ENCODE measurements around the gene FOXA1.

Gene FOXA1

DNA sequence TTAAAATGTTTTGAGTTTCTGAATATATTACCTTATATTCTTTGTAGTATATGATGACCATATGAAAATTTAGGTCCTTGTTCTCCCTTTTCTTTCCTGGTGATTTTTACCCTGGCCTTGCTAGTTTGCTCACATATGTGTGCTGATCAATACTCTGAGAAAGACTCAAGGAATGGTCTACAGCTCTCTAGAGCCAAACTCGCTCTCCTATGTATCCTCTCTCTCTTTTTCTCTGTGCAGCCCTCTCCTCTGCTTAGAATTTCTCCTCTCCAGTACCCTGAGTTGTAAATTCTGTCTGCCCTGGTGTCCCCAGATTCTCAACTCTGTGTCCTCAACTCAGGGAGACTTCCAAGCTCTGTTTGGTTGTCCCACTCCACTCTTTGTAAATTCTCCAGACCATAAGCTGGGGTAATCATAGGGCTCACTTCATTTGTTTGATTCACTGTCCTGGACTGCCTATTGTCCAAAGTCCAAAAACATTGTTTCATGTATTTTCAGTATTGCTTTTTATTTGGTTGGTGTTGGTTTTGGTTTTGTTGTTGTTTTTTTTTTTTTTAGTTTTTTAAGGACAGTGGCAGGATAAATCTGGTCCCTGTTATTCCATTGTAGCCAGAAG is 41.0 kb downstream of the FOXA1 start:
- no peak for DNase-seq

DNA sequence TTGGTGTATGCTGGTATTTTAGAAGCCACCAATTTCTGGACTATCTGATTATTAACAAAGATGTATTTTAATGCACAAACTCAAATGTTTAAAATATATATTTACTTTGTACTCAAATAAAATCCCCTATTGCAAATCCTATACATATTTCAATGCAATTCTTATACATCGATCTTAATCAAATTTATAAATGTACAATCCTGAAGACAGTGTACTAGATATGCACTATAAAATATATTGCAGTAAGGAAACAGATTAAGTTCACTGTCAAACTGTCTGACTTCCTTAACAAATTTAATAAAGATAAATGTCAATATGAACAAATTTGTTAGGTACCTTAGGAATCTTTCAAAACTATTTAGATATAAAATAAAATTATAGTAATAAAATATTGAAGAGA is 43.9 kb downstream of the FOXA1 start:
- DNase-seq: no peak

- DNase-seq: no peak
These were observed 44.5 kb downstream of the FOXA1 start for GRCh38 chr14:37550511-37550910.

DNA sequence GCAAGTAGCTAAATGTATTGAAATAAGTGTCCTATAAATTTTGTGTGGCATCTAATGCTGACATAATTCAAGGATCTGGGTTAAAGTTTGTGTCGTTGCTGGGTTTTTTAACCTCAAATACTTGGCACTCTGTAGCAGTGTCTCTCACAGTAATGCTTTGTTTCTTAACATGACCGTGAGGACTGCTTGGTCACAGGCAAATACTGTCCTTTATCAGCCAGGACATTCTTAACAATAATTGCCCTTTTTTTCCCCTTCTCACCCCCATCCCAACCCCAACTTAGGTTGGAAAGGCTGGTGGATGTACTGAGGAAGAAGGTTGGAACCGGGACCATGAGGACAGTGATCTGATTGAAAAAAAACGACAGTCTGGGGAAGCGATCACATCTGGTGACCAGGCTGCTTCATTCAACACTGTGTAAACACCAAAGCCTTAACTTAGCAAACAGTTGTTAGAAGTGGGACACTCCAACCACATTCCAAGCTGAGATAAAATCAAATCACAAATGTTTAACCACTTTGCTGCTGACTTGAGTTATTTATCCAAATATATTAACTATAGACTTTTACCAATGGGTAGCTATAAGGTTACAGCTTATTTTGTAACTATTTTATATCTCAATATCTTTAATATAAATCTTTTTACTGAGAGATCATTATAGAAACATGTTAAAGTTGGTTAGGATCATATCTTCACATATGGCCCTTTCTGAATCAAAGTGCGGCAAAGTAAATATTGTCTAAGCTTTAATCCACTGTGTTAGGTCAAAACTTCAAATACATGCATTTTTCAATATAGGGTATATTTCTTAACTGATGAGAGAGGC is 48.2 kb downstream of the FOXA1 start:
- no peak for DNase-seq

DNA sequence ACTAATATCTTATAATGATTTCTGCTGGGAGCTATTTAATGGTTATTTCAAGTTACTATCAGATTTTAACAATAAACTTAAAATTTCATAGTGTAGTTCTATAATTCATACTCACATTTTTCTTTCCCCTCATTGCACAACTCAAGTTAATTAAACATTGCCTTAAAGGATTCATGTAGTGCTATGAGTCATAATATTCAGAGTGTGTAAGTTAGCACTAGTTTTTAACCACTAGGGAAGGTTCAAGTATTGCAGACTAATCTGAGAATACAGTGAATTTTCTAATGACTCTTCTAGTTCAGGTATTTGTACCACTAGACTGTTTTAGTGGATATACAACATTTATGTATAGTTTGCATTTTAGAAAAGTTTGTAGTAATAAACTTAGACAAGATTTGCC is 49.9 kb downstream of the FOXA1 start:
- no peak for DNase-seq

DNA sequence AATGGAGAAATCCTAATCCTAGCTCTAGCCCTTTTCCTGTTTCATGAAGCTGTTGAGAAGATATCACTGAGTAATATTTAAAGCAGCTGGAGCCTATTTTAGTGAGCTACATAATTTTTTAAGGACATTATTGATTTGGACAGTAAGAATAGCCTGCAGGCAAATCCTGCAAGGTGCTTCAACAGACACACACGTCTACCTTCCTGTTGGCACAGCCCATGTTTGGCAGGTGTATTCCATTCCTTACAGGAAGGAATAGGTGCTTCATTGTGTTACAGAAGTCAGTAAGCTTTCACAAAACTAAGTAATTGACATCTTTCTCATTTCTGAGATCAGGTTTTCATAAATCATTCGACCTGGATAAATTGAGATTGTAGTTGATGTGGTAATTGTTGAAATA is 50.6 kb downstream of the FOXA1 start:
- no peak for DNase-seq

- no peak for DNase-seq
These were observed 55.1 kb downstream of the FOXA1 start for GRCh38 chr14:37539992-37540391.
